Activated gamma-delta T cell treated with anti-CD3 and anti-CD28 coated beads, Interleukin-2, amount 50 U/mL, for 16 hours (primary cell): Measurements from ENCODE around the gene EML4.
A peak's percentile ranks its signal among the peaks of the same experiment; 100 is the strongest.
"Not testable (repeated sequence)": the region's sequence is repeated elsewhere in the genome, so short reads cannot be mapped to it uniquely, and the experiment has no call there.

Experiments
- DNase-seq: peaks from one replicate; pipeline ENCODE4 v3.0.0-alpha.2; 2020; ENCODE audit warnings: low read depth

The EML4 gene

GRCh38 chr2:42353792-42354429, 184.8 kb downstream of the EML4 start:
- no peak for DNase-seq

DNA sequence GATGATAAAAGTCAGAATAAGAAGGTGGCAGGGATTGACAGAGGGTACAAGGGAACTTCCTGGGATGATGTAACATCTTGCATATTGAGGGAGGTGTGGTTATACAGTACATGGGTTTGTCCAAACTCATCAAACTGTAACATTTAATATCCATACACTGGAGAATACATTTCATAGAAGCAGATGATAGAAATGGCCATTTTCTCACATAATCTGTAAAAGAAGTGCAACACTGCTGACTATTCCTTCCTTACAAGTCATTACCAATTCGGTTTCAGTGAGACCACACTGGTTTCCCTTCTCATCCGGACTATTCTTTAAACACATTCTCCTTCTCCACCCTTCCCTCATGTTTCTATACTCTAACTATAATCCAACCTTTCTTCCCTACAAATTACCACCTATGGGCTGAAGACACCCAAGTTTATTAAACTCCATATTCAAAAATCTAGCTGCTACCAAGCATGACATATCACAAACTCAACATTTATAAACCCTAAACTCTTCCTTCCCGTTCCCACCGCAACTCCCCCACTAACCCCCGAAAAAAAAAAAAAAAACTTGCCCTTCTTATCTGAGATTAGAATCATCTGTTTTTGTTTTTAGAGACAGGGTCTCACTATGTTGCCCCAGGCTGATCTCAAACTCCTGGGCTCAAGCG, 190.3 kb downstream of the EML4 start:
- no peak for DNase-seq

GRCh38 chr2:42359965-42360483, 190.9 kb downstream of the EML4 start:
- no peak for DNase-seq

DNA sequence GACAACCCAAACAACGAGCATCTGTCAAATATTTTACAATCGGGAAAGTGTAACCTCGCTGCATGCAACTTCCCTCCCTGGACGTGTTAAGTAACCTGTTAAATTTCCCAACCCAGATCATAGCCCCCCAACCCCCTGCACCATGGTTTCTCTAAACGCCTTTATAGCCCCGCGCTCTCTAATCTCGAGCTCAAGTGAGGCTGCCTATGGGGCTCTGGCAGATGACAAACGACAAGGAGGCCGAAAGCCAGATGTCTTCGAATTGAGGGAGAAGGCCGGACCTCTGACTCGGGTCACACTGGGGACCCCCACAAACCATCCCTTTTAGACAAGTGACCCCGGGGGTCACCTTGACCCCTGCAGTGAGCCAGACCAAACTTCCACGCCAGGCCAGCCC, 191.3 kb downstream of the EML4 start:
- DNase-seq, result no peak

DNA sequence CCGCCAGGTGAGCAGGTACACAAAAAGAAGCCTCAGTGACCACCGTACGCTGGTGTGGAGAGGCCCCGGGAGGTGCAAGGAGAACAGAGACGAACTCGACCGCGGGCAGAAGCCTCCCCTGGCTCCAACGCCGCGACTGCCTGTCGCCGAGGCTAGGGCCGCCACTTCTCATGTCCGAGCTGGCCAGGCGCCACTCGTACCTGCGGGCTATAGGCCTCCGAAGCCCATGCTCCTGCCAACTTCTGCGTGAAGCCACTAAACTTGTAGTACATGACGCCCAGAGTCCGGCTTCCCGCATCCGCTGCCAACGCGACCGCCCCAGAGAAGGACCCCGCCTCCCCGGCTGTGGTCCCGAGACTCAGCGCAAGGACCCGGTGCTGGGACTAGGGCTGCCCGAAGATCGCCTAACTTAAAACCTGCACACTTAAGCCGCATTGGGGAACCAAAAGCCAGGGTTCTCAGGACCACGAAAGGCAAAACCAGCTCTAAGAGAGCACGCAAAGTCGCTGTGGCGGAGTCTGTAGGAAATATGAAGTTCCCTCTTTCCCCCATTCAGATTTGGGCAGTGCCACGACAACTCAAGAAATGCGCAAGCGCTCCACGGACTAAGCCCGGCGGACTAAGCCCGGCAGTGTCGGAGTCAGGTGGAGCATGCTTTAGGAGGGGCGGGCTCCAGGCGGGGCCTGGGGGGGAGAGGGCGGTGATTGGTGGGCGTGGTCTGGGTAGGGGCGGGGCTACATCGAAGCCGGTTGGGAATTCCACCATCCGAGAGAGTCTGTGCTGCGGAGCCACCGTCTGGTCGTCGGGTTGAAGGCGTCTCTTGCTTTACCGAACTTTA, 192.0 kb downstream of the EML4 start, which contains the start of gene COX7A2L:
Gene COX7A2L, minus strand, starts transcription at position 328 of the 838 bp plus-strand sequence. Its CDS starts 56 bp downstream, at position 272.
- DNase-seq, result peak; percentile 93

DNA sequence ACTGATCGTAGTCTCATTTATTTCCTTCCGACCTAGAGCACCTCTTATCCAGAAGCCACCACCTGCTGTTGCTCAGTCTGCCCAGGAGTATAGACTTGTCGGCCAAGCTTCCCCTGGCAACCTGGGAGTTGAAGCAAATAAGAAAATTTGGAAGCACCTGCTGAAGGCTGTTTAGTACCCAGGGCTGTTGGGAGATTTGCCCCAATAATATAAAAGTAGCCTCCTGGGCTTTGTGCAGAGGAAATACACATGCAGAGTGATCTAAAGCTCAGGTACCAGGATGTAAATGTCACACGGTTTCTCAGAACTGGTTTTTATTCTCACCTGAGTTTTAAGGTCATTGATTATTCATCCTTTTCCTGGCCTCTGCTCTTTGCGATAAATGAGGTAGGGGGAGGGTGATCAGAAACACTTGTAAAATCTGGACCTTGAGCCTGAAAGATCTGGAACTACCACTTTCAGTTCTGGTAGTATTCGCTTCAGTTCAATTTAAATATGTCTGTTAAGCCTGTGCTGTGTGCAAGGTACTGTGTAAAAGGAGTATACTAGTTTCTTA, 192.7 kb downstream of the EML4 start:
- DNase-seq, result no peak

DNA sequence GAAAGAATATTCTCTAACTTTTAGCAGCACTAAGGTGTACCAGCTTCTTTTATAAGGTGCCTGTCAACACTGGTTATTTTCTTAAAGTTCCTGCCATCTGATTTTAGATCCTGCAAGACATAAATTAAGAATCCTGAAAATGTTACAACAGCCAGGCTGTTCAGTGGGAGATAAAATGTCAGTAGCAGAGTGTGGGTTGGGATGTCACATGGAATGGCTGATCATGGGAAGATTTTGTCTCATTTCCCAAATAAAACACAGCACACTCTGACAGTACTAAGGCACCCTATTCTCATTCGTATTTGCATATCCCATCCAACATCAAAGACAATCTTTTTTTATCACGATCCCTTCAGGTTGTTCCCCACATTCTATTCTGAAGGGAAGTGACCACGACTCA, 194.3 kb downstream of the EML4 start:
- no peak for DNase-seq

GRCh38 chr2:42364658-42365057, 195.5 kb downstream of the EML4 start:
- DNase-seq, result no peak

DNA sequence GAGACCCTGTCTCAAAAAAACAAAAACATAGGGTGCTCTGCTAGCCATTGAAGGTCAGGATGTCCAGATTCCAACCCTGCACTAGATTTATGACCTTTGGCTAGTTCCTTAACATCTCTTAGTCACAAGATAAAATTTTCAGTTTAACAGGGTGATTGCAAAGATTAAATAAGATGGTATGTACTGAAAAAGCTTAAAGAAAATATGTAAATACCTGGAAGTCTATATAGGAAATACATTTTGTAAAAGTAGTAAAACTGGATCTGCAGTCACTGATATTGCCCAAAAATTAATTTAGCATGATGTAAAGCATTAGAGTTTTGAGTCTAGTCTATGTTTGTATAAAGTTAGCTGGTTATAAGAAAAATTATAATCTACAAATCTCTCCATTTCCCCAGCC, 197.3 kb downstream of the EML4 start:
- DNase-seq, result no peak

DNA sequence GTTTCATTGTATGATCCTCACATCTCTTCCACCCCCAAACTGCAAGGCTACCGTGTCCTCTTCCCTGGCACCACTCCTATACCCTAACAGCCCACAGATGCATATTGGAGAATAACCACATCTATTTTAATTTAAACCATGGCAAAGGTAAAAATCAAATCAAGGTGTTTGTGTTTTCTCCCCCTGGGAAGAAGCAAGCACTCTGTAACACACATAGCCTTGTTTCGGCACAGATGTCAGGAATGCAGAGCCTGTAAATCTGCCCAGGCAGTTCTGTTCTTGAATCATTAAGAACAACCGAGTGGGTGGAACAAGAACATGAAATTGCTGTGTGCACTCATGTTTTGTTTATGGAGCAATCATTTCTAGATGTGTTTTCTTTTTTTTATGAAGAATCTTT, 198.7 kb downstream of the EML4 start:
- DNase-seq, result no peak

- no peak for DNase-seq
Observed at GRCh38 chr2:42368817-42369531, 199.8 kb downstream of the EML4 start.

GRCh38 chr2:42369532-42370229, 200.5 kb downstream of the EML4 start:
- no peak for DNase-seq

GRCh38 chr2:42371611-42372473, 202.7 kb downstream of the EML4 start:
- no peak for DNase-seq

DNA sequence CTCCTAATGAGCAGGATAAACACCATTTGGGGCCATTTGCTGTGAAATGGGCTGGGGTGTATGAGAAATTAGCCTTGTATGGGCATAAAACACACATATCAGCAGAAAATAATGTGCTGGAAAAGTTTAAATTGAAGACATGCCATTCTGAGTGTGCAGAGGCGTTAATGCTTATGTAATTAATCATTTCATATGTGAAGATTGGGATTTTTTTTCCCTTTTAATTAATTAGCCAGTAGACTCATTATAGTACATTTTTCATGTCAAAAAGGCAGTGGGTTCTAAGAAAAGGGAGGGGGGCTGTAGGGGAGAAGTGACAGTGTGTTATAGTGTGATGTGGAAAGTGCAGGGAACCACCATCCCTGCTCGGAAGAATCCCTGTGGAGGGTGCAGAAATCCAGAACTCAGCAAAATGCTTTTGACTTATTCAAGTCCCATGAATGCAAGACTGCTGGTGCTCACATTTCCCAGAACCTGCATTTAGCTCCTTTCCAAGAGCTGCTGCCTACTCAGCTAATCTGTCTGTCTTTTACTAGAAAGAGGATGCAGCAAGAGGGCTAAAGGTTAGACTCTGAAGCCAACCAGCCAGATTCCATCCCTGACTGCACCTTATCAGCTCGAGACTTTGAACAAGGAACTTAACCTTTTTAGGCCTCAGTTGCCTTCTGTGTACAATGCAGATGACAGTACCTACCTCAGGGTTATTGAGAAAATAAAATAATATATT, 203.5 kb downstream of the EML4 start:
- no peak for DNase-seq

- no peak for DNase-seq
Observed at GRCh38 chr2:42376758-42377157, 207.6 kb downstream of the EML4 start.

GRCh38 chr2:42378415-42378814, 209.3 kb downstream of the EML4 start:
- no peak for DNase-seq

DNA sequence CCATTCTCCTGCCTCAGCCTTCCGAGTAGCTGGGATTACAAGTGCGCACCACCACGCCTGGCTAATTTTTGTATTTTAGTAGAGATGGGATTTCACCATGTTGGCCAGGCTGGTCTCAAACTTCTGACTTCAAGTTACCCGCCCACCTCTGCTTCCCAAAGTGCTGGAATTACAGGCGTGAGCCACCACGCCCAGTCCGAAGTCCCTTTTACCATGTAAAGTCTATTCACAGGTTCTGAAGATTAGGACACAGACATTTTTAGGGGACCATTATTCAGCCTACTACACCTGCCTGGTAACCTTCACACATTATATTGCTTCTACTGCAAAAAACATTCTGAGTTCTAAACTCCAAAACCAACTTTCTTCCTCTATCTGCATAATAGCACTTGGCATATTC, 210.9 kb downstream of the EML4 start:
- DNase-seq, result not testable (repeated sequence)

DNA sequence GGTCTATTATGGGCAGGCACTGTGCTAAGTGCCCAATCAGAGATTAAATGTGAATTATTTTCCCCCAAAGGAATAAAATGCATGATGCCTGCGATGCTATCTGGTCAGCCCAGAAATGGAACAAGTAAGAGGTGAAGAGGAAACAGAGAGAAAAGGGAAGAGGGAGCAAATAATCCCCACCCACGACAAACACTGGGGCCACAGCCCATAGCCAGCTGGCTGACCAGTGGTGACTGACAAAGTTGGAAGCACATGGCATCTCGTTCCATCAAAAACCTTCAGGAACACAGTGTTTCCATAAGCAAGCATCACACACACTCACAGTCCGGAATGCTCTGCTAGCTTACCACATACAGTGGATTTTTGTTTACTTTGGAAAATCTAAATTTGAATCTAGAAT, 213.0 kb downstream of the EML4 start:
- no peak for DNase-seq
